Activated T-helper 1 cell treated with Interleukin-2 at 50 U/mL for 16 hours (primary cell): Measurements from ENCODE around the gene OR56A3.
"Not testable (repeated sequence)": the region's sequence is repeated elsewhere in the genome, so short reads cannot be mapped to it uniquely, and the experiment has no call there.

Experiments
- DNase-seq: peaks from one replicate; pipeline ENCODE4 v3.0.0-alpha.2; 2020; ENCODE audit warnings: low read depth

The OR56A3 gene, protein sequence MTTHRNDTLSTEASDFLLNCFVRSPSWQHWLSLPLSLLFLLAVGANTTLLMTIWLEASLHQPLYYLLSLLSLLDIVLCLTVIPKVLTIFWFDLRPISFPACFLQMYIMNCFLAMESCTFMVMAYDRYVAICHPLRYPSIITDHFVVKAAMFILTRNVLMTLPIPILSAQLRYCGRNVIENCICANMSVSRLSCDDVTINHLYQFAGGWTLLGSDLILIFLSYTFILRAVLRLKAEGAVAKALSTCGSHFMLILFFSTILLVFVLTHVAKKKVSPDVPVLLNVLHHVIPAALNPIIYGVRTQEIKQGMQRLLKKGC

DNA sequence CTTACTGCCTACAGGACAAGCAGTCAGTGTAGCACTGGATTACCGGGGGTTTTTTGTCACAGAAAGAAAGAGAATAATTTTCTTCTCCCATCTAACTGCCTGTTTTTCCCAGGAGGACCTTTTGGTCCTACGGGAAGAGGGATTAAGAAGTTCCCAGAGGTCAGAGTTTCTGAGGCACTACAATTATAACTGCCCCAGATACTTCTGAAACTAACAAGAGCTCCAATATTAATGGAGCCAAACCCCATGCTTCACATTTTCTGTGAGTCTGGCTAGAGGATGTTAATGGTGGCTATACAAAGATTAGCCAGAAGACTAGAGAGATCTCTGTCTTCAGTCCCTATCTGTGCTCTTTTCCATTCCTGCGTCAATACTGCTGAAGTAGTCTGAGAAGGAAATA lies at the start of gene OR56A3:
TSS of gene OR56A3 (plus strand) at position 301 of the 400 bp plus-strand sequence. CDS start 5,096 bp downstream, outside the sequence.
- DNase-seq: no peak

DNA sequence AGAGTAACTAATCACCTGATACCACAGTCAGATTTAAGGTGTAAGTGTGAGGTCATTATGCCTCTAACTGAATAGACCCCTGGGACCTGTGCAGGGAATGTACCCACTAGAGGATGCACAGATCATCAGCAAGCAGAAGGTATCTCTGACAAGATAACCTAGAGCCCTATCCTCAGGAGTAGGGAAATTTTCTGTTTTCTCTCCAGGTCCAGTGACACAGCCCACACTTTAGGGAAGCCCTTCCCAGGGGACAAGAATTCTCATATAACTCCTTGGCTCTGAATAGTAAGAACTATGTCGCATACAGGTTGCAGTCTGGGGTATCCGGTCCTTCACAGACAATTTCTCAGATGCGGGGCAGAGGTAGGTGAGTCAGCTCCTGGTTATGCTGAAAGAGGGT lies 49.1 kb upstream of the OR56A3 start, which contains the start of gene OR52E5:
TSS of gene OR52E5 (plus strand) at position 301 of the 400 bp plus-strand sequence. CDS start 7,569 bp downstream, outside the sequence.
- no peak for DNase-seq

DNA sequence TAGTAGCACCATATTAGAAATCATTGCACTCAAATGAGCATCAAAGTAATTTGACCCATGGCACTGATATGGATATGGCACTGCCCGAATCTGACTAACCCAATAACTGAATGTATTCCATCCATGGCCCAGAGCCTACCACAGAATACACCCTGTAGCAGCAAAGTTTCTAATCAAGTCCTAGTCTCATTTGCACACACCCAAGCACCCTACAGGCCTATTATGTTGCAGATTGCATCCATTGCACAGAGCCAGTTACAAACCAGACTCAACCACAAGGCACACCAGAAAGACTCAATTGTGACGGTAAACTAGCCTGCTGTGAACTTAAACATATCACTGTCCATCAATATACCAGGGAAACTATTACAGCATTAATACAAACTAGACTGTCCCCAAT lies 42.5 kb upstream of the OR56A3 start:
- no peak for DNase-seq

DNA sequence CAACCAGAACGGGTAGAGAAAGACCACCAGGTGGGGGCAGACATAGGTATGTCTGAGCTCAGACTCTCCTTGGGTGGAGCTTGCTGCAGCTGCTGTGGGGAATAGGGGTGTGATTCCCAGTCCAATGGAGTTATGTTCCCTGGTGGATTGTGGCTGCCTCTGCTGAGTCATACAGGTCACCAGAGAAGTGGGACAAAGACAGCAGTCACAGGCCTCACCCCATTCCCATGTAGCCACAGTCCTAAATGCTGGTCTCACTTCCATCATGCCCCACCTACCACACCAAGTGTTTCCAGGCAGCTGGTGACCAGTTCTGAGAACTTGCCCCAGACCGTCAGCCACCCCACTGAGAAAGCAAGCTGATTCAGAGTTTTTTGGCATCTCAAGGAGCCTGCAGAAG lies 31.5 kb upstream of the OR56A3 start:
- no peak for DNase-seq

DNA sequence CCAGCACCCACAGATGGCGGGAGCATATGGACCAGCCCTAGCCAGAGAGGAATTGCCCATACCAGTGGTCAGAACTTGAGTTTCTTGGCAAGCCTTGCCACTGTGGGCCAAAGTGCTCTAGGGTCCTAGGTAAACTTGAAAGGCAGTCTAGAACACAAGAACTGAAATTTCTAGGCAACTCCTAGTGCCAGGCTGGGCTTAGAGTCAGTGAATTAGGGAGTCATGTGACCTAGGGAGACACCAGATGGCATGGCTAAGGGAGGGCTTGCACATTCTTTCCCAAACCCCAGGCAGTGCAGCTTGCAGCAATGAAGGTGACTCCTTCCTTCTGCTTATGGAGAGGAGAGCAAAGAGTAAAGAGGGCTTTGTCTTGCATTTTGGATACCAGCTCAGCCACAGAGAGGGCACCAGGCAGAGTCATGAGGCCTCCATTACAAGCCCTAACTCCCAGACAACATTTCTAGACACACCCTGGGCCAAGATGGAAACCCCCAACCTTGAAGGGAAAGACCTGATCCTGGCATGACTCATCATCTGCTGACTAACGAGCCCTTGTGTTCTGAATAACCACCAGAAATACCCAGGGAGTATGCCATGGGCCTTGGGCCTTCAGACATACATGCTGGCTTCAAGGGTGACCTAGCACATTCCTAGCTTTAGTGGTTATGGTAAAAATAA lies 19.2 kb upstream of the OR56A3 start:
- no peak for DNase-seq

DNA sequence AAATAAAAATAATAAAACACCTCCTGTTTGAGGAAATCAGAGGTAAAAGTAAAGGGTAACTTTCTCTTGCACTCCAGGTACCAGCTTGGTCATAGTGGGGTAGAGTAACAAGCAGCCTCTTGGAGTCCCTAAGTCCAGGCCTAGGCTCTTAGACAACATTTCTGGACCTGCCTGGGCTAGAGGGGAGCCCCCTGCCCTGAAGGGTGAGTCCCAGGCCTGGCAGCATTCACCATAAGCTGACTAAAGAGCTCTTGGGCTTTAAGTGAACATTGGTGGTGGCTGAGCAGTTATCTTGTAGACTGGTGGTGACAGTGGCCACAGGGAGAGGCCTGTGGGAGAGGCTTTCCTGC lies 18.6 kb upstream of the OR56A3 start:
- DNase-seq: no peak

DNA sequence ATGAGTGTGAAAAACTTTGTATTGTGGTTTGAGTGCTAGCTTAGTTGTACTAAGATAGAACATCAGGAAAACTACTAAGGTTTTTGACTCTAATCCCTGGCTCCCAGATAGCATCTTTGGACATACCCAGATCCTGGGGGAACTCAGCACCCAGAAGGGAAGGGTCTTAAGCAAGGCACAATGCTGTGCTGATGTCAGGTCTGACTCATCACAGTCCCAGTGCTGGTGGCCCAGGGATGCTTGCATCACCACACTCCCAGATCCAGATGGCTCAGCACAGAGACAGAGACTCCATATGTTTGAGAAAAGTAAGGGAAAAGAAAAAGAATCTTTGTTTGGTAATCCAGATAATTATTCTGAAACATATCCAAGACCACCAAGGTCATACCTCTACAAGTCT lies 18.3 kb upstream of the OR56A3 start:
- DNase-seq: no peak

DNA sequence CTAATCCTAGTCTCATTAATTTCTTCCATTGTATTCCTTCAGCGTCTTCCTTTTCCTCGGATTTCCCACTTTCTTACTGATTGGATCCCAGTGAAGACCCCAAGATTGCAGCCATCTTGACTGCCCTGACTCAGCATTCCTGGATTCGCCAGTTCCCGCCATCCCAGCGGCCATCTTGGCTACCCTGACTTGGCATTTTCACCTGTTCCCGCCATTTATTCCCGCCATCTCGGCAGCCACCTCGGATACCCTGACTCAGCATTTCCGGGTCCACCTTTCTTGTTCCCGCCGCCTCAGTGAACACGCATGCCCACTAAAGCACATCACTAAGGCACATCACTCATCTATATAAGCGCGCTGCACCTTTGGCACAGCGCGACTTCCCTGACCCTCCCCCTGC lies 13.8 kb upstream of the OR56A3 start:
- no peak for DNase-seq

DNA sequence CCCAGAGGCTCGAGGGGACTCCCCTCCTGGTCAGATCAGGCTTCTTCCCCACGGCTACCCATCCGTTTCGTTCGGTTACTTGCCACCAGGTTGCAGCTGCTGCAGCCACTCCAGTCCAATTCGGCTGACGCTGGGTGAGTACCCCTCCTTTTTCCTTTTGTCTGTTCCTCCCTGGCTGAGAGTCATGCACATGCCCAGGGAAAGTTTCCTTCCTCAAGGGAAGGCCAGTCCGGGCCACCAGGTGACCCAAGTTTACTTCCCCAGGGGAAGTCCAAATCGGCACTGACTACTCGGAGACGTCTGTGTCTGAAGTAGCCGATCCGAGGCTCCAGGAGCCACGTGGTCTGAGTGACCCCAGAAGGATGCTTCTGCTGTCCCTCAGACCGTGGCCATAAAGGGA lies 13.2 kb upstream of the OR56A3 start:
- DNase-seq: no peak

DNA sequence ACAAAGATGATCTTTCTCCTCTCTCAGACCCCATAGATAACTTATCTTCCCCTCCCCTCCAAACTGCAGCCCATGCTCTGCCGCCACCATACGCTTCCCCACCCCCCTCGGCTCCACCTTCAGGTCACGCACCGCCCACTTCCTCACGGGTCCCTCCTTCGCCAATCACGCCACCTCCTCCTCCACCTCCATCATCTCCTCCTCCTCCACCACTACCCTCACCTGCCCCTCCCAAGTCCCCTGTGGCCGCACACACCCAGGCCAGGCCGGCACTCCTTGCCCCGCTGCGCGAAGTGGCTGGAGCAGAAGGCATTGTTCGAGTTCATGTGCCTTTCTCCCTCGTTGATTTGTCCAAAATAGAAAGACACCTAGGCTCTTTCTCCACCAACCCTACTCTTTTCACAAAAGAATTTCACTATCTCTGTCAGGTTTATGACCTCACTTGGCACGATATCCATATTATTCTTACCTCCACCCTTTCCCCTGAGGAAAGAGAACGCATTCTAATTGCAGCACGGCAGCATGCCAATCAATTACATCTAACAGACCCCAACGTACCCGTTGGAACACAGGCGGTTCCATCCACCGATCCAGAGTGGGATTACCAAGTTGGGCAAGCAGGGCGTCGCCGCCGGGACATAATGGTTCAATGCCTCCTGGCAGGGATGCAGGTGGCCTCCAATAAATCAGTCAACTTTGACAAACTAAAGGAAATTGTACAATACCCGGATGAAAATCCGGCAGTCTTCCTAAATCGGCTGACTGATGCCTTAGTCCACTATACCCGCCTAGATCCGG lies 12.3 kb upstream of the OR56A3 start:
- no peak for DNase-seq

DNA sequence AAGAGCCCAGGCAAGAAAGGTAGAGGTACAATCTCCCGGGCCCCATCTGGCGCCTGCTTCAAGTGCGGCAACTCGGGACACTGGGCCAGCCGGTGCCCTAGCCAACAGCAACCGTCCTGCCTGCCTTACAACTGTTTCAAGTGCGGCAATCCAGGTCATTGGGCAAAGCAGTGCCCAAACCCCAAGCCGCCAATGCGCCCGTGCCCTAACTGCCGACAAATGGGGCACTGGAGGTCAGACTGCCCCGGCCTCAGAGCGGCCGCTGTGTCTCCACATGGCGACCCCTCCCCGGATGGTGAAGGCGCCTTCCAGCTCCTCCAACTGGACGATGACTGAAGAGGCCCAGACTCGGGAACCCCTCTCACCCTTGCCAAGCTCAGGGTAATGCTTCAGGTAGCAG lies 11.4 kb upstream of the OR56A3 start:
- DNase-seq: no peak

DNA sequence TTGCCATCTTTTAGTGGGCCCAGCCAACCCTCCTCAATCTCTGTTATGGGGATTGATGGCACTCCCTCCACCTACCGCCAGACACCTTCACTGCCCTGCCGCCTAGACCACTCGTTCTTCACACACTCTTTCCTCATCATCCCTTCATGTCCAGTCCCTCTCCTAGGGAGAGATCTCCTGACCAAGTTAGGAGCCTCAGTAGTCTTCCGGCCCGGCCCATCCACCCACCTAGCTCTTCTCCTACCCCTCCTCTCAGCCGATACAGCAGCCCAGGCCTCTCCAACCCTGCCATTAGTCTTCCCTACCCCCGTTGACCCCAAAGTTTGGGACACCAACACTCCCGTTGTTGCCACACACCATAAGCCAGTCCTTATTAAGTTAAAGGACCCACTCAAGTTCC lies 11.0 kb upstream of the OR56A3 start:
- DNase-seq: no peak

DNA sequence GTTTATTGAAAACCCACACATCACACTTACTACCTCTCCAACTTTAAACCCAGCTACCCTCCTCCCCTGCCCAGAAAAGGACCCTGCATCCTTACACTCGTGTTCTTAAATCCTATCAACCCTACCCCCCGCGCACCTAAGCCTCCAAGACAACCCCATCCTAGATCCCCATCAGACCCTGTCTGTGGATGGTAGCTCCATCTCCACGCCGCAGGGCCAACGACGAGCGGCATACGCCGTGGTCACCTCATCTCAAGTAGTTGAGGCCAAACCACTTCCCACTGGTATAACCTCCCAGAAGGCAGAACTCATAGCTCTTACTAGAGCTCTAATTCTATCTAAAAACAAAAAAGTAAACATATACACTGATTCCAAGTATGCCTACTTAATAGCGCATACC lies 9.4 kb upstream of the OR56A3 start:
- DNase-seq: no peak

DNA sequence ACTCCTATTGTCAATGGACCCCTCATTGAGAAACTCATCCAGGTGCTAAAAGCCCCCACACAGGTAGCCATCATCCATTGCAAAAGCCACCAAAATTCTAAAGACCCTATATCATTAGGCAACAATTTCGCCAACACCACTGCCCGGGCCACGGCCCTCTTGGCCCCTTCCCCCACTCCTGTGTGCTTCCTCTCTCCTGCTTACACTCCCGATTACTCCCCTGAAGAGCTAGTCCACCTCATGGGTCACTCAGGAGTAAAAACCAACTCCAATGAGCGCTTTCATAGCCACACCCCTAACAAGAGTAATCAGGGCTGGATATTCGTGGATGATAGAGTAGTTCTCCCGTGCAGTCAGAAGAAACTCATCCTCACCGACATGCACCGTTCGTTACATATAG lies 8.9 kb upstream of the OR56A3 start:
- no peak for DNase-seq

DNA sequence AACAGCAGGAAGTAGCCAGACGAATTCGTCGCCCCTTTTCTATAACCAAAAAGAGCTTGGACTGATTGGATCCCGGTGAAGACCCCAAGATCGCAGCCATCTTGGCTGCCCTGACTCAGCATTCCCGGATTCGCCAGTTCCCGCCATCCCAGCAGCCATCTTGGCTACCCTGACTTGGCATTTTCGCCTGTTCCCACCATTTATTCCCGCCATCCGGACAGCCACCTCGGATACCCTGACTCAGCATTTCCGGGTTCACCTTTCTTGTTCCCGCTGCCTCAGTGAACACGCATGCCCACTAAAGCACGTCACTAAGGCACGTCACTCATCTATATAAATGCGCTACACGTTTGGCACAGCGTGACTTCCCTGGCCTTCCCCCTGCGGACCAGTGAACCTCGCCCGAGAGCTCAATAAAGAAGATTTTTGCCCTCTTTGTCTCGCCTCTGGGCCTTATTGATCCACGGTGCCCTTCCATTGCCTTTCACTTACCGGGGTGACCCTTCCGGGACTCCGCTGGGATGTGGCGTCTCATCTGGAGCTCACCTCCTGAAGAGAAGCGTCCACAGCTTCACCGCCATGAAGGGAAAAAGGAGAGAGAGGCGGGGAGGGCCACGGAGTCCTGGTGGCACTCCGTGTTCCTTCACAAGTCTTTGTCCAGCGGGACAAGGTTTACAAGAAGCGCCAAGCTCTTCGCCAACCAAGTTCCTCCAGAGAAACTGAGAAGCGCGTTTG lies 4.0 kb upstream of the OR56A3 start:
- no peak for DNase-seq

DNA sequence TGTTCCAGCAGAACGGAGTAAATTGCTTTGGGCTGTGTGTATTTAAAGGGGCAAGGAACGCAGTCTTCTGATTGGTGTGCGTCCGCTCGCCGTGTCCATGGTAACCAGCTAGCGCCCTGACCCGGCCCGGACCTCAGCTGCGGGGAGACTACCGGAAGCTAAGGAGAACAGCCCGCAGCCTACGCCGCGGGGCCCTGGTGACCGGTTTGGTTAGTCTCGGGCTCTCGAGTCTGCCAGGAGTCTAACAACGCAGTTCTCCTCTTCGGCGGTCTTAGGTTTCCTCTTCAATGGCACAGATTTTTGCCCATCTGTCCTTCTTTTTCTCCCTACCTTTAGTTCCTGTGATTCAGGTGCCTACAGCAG lies 3.5 kb upstream of the OR56A3 start:
- DNase-seq: no peak

DNA sequence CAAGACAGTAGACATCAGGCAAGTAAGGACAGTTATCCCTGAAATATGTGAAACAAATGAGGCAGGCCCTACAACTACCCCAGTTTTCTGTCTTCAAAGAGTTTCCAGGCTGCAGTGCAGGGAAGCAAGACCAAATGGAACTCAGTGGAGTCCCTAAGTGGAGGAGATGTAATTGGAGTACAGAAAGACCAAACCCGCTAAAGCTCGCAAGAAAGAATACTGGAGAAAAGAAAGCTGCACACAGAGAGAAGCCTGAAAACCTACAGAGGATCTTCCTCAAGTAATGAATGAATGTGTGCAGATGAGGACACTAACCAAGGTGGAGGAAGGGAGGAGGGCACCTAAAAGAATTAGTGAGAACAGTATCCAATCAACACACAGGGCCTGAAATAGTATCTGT lies 1.3 kb upstream of the OR56A3 start:
- DNase-seq: no peak

DNA sequence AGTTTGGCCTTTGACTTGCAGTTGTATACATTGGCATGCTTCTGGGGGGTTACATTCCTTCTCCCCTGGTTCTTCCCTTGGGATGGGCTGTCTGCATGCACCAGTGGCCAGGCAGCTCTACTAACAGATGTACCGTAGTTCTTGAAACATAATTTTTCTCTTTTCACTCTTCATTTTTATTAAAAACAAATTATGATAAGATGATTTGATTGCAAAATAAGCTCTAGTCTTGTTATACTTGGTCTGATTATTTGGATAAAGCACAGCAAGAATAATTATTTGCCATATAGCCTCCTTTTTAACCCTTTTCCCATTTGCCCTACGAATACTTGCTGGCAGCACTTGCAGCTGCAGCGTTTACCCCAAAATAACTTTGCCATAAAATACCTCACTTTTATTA lies 13.5 kb downstream of the OR56A3 start:
- DNase-seq: no peak

DNA sequence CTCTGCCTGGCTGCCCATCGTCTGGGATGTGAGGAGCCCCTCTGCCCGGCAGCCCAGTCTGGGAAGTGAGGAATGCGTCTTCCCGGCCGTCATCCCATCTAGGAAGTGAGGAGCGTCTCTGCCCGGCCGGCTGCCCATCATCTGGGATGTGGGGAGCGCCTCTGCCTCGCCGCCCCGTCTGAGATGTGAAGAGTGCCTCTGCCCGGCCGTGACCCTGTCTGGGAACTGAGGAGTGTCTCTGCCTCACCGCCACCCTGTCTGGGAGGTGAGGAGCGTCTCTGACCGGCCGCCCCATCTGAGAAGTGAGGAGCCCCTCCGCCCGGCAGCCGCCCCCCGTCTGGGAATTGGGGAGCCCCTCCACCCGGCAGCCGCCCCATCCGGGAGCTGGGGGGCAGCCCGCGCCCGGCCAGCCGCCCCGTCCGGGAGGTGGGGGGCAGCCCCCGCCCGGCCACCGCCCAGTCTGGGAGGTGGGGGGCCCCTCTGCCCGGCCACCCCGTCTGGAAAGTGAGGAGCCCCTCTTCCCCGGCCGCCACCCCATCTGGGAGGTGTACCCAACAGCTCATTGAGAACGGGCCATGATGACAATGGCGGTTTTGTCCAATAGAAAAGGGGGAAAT lies 18.8 kb downstream of the OR56A3 start:
- DNase-seq: not testable (repeated sequence)

DNA sequence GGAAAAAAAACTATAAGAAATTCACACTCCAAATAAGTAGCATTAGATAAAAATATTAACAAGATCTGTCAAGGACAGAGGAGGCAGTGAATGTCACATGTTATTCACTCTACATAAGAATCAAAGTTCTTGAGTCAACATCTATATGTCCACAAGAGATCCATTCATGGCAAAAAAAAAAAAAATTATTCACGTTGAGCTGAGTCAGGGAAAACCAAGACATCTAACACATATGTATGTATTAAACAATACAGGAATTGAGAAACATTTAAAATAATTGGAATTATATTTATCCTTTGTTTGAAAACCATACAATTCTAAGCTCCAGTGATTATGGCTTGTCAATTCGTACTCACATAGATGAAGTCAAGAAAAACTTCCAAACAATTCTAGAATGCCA lies 24.9 kb downstream of the OR56A3 start:
- DNase-seq: no peak

DNA sequence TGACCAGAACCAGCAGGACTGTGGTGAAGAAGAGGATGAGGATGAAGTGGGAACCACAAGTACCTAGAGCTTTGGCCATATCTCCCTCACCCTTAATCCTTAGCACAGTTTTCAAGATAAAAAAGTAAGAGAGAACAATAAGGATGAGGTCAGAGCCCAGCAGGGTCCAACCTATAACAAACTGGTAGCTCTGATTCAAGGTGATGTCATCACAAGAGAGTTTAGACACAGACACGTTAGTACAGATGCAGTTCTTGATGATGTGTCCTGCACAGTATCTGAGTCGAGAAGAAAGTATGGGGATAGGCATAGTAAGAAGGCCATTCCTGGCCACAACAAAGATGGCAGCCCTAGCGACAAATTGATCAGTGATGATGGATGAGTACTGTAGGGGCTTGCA lies 25.7 kb downstream of the OR56A3 start:
- DNase-seq: no peak

DNA sequence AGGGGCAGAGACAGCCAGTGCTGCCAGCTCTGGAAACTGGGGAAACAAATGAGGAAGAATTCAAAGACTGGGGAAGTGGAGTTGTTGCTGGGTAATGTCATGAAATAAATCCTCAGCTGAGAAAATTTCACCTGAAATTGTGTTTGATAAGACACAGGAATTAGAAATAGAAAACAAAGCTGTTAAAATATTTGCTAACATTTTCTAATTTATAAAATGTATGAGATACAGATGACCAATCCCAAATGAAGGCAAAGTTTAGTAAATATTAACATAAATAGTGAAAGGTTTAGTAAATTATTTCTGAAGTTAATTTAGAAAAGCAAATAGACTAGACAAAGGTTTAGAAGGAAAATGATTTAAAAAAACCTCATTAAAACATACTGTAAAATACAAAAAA lies 26.3 kb downstream of the OR56A3 start, which contains the start of gene OR56A5:
TSS of gene OR56A5 (minus strand) at position 101 of the 400 bp plus-strand sequence. CDS start at position 101, 0 bp downstream.
- no peak for DNase-seq
